ENCODE results near the gene XXYLT1.

Gene XXYLT1

GRCh38 chr3:195172896-195173295, 98.1 kb downstream of the XXYLT1 start:
- TF ChIP-seq CTCF (IDR thresholded peaks at IDR 0.05; ENCODE audit: low read depth, low read length, missing control alignments), result no peak
- DNase-seq (ENCODE audit: extremely low read depth, low read depth), result no peak
- H3K4me3 ChIP-seq (replicated peaks; ENCODE audit: low read depth, low read length), result no peak overlapping the region

GRCh38 chr3:195172039-195172684, 98.8 kb downstream of the XXYLT1 start:
- no peak for DNase-seq (ENCODE audit: extremely low read depth, low read depth)
- H3K4me3 ChIP-seq (replicated peaks; ENCODE audit: low read depth, low read length), result no peak overlapping the region
- no peak for TF ChIP-seq CTCF (IDR thresholded peaks at IDR 0.05; ENCODE audit: low read depth, low read length, missing control alignments)

GRCh38 chr3:195171093-195171873, 99.7 kb downstream of the XXYLT1 start:
- no peak for DNase-seq (ENCODE audit: extremely low read depth, low read depth)
- no peak for TF ChIP-seq CTCF (IDR thresholded peaks at IDR 0.05; ENCODE audit: low read depth, low read length, missing control alignments)
- H3K4me3 ChIP-seq (replicated peaks; ENCODE audit: low read depth, low read length), result no peak overlapping the region

GRCh38 chr3:195170496-195170895, 100.5 kb downstream of the XXYLT1 start:
- TF ChIP-seq CTCF (IDR thresholded peaks at IDR 0.05; ENCODE audit: low read depth, low read length, missing control alignments), result no peak
- H3K4me3 ChIP-seq (replicated peaks; ENCODE audit: low read depth, low read length), result no peak overlapping the region
- DNase-seq (ENCODE audit: extremely low read depth, low read depth), result no peak

- no peak overlapping the region for H3K4me3 ChIP-seq (replicated peaks; ENCODE audit: low read depth, low read length)
- no peak for TF ChIP-seq CTCF (IDR thresholded peaks at IDR 0.05; ENCODE audit: low read depth, low read length, missing control alignments)
- no peak for DNase-seq (ENCODE audit: extremely low read depth, low read depth)
Observed at GRCh38 chr3:195169011-195169649, 101.8 kb downstream of the XXYLT1 start.

GRCh38 chr3:195168009-195168762, 102.8 kb downstream of the XXYLT1 start:
- H3K4me3 ChIP-seq (replicated peaks; ENCODE audit: low read depth, low read length), result no peak overlapping the region
- no peak for TF ChIP-seq CTCF (IDR thresholded peaks at IDR 0.05; ENCODE audit: low read depth, low read length, missing control alignments)
- DNase-seq (ENCODE audit: extremely low read depth, low read depth), result no peak

Measured in HFF-Myc (cell line).